Measurements from ENCODE around the gene ACER1.

GRCh38 chr19:6270076-6270745 is 63.2 kb downstream of the ACER1 start:
- TF ChIP-seq POLR2A (IDR thresholded peaks at IDR 0.05; ENCODE audit: low read depth, low read length) (no peak), POLR2AphosphoS5 (IDR thresholded peaks at IDR 0.05; ENCODE audit: low read depth, low read length) (no peak), SPI1 (IDR thresholded peaks at IDR 0.05; ENCODE audit: low read depth, low read length) (no peak), POU2F2 (IDR thresholded peaks at IDR 0.05; ENCODE audit: low read depth, low read length) (no peak), TAF1 (IDR thresholded peaks at IDR 0.05; ENCODE audit: low read depth, low read length) (no peak)
